HTERT RPE-1 (cell line): ENCODE data around the gene CAMSAP2.
"Not testable (repeated sequence)": the region's sequence is repeated elsewhere in the genome, so short reads cannot be mapped to it uniquely, and the experiment has no call there.

ENCODE experiments used
- in situ Hi-C: fragments of 300-500 bp; cut with MboI; formaldehyde crosslinking; loops from 4 replicates; pipeline ENCODE4 v1.14.3; 2020; ENCODE audit warnings: low sequenced_read_pairs

Gene CAMSAP2

DNA sequence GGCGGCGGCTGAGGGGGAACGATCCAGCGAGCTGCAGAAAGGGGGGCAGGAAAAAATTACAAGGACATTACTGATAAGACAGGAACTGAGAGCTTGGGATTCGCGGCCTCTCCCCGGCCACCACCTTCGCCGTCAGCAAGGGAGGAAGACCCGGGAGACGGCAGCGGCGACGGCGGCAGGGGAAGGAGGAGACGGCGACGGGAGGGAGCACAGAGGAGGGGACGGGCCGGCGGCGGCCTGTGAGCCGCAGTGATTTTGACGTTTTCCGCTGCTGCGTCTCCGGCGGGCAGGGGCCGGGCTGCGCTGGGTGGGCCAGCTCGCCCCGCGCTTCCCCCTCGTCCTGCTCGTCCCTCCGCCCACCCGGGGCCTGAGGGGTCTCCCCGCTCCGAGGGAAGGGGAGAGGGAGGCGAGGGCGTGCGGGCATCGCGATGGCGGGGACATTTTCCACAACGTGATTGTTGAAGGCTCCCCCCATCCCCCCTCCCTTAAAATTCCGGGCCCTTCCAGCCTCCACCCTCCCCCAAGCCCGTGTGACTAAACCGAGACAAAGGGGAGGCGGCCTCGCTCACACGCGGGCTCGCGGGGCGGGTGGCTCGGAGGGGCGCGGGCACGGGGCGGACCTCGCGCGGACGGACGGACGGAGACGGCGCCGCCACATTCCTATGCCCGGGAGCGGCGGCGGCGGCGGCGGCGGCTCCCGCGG, 407 bp downstream of the CAMSAP2 start:
- in situ Hi-C loops, result no loop called here

DNA sequence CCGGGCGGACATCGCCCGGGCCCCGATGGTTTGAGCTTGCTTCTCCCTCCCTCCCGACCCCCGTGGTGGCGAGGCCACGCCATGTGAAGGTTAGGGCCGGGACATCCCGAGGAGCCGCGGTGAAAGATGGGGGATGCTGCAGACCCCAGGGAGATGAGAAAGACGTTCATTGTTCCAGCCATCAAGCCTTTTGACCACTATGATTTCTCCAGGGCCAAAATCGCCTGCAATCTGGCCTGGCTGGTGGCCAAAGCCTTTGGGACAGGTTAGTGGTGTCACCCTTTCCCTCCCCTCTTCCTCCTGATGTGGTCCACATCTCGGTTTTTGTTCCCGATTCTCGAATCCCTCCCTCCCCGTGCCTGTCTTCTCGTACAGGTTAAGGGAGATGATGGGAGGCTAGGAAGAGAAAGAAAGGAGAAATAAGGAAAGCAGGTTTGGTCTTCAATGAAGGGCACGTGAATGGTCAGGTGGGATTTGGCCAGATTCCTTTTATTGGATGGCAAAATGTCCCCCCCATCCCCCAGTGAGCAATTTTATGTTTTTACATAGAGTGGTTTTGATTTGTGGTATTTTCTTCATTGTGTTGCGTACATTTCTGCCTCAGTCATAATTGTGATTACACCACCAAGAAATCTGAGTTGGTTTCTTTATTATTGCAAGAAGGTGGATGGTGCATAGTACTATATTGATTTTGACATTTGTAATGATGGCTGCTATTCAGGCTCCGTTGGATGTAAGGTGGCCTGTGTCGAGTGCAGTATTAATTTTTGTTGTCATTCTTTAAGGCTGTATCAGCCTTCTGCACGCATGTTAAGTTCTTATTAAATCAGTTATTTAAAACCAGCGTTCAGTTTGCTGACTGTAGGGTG, 1.2 kb downstream of the CAMSAP2 start:
- in situ Hi-C loops, result no loop called here

DNA sequence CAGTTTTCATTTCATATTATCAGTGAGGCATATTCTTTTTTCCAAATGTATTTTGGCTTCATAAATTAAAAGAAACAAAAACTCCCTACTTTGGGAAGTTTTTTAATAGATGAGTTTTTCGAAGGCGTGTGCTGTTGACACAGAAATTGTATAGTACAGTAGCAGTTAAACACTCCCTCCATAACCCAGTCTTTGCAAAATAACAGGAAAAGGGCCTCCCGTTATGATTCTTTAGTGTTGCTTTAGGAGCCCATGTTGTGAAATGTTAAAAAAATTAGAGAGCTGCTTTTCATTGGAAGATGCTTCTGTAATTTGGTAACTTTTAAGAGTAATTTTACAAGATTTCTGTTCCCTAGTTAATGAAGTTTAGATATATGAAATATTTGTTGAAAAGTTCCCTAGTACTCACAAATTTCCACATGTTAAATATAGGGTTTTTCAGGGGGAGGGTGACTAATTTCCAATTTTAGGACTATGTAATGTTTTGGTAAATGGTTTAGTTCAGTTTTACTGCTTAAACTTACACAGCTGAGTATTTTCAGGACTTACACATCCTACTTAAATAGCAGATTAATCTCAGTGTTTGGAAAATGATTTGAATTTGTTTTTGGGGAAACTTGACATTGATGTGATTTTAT, 2.0 kb downstream of the CAMSAP2 start:
- in situ Hi-C loops, result no loop called here

DNA sequence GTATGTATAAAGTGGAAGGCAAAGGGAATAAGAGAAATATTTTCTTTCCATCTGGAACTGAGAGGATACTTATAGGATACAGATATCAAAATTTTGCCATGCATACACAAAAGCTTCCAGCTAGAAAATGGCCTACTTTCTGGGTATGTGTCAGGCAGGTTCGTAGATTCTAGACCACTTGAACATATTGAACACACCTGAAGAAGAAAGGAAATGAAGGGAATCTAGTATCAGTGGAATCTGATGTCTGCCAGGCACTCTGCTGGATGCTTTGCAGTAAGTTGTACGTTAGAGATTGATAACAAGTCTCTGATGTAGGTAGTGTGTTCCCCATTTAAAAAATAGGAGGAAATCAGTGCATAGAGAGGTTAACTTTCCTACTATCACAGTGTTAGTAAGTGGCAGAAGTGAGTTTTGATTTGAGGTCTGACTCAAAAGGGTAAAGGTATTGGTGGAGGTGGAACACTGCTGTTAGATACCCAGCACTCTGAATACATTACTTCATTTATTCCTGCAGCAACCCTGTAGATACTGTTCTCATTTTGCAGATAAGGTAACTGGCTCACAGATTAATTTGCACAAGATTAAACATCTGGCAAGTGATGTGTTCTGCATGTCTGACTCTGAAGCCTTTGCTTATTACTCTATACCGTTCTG, 3.0 kb downstream of the CAMSAP2 start:
- in situ Hi-C loops, result no loop called here

DNA sequence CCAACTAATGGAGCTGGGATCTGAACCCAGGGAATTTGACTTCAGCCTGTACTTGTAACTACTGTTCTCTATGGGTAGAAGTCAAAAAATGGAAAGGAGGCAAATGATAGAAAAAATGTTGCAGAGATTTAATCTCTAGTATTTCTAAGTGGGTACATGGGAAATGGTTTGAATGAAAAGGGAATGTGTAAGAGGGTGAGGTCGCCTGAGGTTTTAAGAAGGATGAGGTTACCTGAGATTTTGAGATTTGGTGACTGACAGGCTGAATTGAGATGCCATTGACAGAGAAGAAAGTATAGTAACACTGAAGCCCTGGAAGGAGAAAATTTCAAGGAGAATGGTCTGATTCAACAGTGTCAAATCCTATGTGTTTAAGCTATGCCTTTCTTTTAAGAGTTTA, 5.5 kb downstream of the CAMSAP2 start:
- in situ Hi-C loops, result no loop called here

DNA sequence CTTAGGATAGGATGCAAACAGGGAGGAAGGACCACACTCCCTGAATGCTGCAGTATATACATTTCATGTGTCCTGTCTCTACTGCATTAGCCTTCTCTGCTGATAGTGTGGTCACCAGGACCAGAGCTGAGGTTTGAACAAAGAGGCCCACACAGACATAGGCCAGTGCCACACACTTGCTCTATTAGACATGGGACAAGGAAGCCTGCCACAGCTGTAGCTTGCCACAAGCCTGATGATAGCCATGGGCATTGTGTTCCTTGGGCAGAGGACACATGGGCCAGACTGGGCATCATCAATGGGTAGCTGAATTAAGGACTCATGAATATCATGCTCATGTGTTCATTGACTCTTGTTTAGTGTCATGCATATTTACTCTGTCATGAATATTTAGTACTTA, 10.4 kb downstream of the CAMSAP2 start:
- in situ Hi-C loops, result no loop called here

DNA sequence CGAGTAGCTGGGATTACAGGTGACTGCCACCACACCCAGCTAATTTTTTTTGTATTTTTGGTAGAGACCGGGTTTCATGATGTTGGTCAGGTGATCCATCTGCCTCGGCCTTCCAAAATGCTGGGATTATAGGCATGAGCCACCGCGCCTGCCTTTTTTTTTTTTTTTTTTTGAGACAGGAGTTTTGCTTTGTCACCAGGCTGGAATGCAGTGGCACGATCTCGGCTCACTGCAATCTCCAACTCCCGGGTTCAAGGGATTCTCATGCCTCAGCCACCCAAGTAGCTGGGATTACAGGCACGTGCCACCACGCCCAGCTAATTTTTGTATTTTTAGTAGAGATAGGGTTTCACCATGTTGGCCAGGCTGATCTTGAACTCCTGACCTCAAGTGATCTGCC, 12.1 kb downstream of the CAMSAP2 start:
- in situ Hi-C loops, result not testable (repeated sequence)

DNA sequence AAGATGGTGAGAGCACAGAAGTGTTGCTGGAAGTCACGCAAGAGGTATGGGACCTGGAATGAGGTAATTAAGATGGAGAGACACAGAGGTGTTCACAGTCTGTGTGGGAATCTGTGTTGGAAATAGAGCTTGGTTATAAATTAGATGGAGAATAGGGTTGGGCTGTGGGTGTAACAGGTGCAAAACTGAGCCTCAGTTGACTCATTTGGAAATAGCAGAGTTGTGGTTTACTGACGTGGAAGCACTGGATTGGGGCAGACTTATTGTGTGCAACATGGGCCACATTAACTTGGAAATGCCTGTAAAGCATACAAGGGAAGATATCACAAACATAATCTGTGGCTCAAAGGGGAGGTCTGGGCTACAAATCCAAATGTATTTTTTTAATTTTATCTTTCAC, 13.0 kb downstream of the CAMSAP2 start:
- in situ Hi-C loops, result no loop called here

DNA sequence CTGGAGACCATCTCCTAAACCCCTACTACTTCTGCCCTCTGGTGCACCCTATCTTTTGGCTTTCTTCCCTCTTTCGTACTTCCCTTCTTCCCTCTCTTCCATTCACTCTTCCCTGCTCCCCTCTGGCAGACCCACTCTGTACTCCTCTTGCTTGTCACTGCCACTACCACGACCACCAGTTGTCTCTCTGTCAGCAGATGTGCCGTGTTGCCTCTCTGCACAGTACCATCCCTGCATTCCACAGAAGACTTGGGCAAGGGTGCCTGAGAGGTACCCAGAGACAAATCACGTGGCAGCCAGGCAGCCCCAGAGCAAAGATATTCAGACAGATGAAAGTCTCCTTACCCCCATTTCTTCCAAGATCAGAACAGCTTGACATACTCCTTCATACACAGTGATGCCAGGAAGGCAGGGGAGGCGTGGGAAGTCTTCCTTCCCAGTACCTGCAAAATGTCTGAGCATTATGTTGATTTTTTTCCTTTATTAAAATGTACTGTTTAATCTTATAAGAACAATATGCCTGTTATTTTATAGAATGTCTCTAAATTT, 15.0 kb downstream of the CAMSAP2 start:
- in situ Hi-C loops, result no loop called here

DNA sequence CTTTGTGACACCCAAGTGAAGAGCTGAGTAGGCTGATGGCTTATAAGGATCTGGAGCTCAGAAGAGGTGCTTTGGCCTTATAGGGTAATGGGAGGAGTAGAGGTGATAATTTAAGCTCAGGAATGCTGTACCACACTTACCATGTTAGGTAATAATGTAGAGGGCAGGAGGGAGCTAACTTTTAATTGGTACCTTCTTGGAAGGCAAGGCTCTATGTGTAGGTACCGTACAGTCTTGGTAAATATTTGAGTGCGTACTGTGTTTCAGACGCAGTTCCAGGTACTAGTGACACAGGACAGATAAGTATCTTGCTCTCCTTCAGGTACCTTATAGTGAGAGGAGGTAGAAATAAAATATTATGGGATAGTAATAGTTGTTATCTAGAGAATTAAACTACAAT, 16.8 kb downstream of the CAMSAP2 start:
- in situ Hi-C loops, result no loop called here

DNA sequence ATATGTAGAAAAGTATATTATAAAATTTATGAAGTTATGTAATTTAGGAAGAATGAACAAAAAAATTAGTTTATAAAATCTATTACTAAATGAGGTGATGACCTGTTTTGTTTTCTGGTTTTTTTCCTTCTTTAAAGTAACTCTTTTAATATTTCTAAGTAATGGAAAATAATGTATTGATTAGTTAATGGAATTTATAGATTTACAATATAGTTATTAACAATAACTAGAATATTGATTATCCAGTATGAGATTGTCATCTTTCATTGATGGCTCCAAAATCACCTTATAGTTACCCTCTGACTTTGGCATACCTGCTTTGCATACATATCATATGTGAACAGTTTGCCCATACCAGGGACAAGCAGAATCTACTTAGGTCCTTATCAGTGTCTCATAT, 23.4 kb downstream of the CAMSAP2 start:
- in situ Hi-C loops, result no loop called here

DNA sequence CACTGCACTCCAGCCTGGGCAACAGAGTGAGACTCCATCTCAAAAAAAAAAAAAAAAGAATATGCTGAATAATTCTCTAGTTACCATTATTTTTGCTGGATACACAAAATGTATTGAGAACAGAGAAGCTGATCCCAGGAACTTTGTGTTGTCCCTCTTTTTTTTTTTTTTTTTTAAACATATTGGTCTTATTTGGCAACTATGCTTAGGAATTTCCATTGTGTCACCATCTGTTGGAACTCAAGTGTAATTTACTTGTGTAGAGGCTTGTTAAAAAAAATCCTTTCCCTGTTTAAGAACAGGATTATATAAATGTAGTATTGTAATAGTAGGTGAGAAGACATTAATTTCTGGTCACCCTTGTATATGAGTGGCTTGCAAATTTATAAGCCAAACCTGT, 28.6 kb downstream of the CAMSAP2 start:
- in situ Hi-C loops, result no loop called here

DNA sequence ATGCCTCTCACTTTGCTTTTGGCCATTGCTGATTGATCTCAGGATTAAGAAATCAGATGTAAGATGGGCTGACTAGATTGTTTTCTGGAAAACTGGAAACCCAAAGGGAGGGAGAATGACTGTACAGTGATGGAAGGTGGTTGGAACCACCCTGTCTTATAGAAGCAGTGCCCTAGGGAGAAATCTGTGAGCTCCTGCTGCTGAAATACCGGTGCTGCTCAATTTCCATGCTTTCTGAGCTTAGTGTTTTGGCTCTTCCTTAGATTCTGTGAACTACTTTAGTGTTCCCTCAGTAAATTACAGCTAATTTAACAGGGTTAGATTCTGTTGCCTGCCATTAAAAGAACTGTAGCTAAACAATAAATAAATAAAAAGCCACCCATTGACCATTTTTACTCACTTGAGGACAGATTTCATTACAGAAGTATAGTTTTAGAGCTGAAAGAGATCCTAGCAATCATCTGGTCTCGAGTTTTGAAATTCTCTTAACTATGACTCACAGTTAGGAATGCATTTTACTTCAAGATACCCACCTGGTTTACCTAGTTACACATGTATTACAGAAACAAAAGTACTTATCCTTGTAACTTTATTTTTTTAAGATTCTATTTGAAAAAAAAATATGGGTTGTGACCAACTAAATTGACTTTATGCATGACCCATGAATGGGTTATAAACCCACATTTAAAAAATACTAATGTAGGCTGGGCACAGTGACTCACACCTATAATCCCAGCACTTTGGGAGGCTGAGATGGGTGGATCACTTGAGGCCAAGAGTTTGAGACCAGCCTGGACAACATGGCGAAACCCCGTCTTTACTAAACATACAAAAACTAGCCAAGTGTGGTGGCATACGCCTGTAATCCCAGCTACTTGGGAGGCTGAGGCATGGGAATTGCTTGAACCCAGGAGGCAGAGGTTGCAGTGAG, 33.2 kb downstream of the CAMSAP2 start:
- in situ Hi-C loops, result no loop called here

DNA sequence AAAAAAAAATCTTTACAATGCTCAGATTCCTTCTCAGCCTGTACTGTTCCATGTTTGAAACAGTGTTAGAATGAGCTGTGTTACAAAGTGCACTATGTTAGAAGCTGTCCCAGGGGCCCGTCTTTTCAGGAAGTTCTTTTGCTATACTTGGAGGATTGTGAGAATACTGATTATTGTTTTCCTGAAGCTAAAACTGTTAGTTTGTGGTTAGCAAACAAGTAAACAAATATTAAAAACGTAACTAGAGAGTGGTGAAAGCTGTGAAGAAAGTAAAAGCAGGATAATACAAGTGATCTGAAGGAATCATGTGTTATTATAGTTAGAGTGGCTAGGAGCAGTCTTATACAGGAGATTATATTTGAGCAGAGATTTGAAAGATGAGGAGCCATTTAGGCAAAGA, 35.6 kb downstream of the CAMSAP2 start:
- in situ Hi-C loops, result no loop called here

DNA sequence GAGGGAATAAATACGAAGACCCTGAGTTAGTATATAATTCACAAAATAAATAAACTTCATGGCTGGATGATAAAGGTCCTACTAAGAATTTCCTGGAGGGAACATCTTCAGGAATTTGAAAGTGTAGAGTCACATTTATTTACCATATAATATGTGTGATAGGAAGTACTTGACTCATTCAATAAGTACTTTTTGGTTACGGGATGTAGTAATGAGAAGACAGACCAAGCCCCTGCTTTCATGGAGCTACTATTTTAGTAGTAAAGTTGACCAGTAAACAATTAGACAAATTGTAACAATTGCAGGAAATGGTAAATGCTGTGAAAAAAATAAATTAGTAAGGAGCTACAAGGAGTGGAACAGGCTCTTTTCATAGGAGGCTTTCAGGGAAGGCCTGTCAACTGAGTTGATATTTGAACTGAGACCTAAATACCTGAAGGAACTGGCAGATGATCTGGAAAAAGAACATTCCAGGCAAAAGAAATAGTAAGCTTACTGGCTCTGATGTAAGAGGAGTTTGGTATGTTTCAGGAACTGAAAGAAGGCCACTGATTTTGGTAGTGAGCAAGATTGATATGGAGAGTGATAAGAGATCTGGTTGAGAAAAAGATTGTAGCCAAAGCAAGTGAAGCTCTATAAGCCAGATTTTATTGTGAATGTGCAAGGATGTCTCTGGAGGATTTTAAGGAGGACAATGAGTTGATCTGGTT, 36.2 kb downstream of the CAMSAP2 start:
- in situ Hi-C loops, result no loop called here

DNA sequence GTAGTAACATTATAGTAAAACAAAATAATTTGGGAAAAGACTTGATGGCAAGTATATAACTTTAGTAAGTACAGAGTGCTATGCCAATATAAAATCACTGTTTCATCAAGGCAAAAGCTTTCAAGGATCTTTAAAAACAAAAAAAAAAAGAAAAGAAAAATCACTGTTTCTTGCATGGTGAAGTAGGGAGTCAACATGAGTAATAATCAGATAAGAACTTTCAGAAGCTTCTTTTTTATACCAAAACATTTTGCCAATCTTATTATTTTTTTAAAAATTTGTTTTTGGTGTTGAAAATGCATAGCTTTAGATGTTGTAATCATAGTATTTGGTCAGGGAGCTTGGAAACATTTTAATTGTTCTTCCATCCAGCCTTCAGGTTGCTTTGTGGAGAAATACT, 37.2 kb downstream of the CAMSAP2 start:
- in situ Hi-C loops, result no loop called here

DNA sequence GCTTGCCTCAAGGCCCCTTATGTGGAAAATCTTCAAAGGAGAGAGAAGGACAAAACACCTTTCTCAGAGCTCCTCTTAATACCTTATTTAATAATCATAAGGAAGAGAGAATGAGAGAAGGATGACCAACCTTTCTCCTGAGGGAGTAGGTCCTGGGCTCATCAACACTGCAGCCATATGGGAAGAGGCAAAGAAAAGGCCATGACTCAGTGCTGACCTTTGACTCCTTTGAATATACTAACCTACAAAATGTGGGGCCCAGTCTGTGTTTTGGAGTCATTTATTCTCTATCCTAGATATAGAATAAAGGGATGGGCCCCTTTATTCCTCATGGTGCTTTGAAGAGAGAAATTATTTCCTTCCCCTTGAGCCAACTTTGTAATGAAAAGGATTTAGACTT, 38.3 kb downstream of the CAMSAP2 start:
- in situ Hi-C loops, result no loop called here

DNA sequence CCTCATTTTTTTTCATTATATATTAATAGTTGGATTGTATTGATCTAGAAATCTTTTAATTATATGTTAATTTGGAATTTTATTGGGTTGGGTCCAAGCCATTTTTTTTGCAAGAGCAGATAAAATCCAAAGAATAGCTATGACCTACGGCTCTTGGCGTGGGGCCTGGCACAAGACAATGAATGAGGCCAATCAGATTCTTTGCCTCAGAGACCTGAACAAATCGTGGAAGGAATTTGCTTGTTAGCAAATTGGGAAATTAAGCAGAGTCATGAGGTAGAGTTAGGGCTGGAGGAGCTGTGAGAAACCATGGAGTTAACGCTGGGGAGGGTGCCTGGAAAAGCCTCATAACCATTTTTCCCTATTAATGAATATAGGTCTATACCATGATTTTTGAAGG, 40.1 kb downstream of the CAMSAP2 start:
- in situ Hi-C loops, result no loop called here

DNA sequence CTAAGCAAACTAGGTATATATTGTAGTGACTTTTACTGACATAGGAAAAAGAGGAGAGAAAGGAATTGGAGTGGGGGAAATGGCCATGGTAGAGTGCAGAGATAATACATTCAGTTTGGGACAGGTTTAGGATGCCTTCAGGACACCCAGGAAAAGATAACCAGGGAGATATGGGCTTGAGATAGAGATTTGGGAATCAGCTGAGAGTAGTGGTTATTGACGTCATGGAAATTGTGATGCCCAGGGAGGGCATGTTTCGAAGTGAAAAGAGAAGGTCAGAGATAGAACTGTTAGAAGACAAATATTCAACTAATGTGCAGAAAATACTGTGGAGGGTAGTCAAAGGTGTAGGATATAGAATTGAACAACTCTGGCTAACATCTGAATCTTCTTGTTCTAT, 40.6 kb downstream of the CAMSAP2 start:
- in situ Hi-C loops, result no loop called here
